Hypothalamus (tissue), 51 donors: ENCODE measurements around the gene VDAC1.
"Not testable (repeated sequence)": the region's sequence is repeated elsewhere in the genome, so short reads cannot be mapped to it uniquely, and the experiment has no call there.

Source experiments
- DNase-seq, 51 donors: peaks; one replicate each; lab custom pipeline; 2025; lab: John Stamatoyannopoulos, UW

The VDAC1 gene

DNA sequence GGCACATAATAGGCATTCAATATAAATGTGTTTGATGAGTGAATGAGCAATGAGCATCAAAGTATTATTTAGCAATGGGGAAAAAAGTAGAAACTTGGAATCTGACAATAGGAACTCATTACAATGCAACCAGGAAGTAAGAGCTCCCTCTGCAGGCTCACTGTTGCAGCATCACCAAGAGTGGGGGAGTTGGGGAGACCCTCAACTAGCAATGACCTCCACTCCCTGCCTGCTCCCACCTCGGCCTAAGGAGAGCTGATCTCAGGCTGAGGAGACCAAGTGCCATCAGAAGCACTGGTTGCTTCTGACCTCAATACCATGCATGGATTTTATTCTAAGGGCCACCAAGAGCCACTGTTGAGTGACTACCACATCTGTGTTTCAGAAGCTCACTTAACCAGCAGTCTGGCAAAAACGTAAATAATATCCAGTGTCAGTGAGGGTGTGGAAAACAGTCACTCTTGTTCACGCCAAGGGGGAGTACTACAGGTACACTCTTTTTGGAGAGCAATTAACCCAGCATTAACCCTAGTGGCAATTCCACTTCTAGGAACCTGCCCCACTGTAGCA, 8.0 kb downstream of the VDAC1 start:
- DNase-seq, result no peak

DNA sequence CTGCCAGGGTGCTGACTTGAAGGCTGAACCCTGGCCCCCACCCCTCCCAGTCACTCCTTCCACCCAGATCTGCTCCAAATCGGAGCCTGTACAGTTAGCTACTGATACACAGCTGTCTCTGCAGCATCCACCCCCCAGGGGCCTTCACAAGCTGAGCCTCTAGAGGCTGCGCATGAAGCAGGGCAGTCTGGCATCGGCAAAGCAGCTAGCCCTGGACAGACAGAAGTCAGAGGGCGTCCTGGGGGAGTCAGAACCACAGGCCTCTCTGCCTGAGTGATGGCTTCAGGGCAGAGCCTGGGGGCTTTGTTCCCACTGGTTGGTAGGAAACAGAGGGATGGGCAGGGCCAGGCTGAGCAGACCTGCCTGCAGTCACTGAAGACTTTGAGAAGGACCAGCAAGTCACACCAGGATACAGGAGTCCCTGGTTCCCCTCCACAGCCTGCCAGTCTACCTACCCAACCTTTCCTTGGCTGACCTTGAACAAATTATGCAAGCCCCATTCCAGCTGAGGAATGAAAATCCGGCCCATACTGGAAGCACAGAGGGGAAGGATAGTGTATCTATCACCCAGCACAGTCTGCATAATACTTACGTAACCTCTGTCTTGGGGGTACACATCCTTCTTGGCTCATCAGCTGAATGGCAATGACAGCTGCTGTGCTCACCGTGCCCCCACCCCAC, 8.8 kb downstream of the VDAC1 start:
- DNase-seq, result no peak

DNA sequence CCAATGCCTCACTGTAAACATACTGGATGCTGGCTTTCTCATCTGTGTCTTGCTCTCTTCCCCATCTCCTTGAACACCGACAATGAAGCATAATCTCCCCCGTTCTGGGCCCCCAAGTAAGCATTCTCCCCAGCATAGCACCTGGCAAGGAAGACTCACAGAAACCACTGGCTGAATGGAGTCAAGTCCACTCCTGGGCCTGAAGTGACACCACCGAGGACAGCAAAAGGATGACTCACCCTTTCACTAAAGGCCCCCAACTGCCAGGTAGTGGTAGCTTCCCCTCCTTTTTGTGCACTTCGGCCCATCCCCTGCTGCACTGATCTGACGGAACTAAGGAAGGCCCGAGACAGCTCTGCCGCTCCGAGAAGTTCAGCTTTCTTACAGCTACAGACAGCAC, 9.4 kb downstream of the VDAC1 start:
- peak in 1 of 51 donors; percentile 18 for DNase-seq

DNA sequence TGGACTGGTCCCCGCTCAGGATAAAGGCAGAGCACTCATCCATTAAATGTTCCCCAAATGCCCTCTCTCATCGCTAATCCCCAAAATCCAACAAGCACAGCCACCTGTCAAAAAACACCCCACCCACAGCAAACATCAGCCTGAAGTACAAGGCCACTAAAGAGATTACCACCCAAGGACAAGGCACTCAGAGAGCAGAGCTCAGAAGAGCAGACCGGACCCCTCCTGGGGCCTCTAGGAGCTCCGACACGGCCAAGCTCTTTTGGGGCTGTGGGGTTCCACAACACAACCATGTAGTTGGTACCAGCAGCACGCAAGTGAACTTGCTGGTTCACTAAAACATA, 9.8 kb downstream of the VDAC1 start:
- DNase-seq, result no peak

DNA sequence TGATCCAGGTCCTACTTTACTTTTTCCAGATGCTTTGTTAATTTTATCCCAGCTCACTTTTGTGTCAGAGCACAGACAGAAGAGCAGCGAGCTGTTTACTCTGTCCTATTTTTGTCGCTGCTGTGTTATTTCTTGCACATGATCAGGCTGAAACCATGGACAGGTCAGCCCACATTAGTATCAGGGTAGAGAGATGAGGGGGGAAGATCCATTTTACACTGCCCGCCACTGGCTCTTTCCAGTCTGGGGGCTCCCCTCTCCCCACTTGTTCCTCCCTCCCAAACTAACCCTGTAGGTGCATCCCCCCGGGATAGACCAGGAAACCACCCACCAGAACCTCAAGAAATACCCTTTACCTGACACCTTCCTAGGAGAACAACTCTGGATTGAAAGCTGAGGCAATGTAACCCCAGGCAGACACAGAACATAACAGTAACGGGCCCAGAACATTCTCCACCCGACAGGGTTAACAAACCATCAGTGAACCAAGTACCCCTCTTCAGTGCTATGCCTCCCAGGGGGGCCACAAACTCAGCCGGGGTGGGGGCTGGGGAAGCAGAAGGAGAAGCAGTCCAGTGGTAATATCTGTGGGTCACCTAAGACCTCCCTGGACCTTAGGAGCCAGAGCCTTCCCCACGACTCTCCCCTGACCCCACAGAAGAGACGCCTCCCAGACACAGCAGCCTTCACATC, 10.3 kb downstream of the VDAC1 start:
- no peak for DNase-seq

DNA sequence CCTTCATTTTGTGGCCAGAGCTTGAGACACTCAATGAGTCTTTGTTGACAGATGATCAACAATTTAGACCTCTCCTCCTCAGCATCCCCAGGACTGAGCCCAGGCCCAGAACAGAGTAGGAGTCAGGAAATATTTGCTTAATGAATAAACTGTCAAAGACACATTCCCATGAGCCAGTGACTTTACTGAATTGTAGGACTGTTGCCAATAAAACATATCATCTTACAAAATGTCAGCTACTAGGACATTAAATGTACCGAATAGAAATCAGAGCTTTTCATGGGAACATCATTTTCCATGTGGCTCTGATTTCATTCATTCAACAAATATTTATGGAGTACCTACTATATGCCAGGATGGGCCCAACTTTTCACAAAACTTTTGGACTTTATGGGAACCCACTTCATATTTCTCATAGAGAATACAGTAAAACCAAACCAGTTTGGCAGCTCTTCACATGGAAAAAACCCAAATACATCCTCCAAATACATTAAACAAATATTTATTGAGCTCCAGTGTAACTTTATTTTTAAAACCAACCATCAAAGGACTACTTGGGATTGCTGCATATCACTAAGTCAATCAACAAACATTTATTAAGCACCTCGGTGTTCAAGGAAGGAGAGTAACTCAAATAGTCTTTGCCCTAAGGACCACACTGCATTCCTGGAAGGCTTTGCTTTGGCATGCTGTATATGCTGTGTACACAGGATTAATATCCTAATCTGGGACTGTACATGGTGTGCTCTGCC, 11.4 kb downstream of the VDAC1 start:
- DNase-seq, result no peak

DNA sequence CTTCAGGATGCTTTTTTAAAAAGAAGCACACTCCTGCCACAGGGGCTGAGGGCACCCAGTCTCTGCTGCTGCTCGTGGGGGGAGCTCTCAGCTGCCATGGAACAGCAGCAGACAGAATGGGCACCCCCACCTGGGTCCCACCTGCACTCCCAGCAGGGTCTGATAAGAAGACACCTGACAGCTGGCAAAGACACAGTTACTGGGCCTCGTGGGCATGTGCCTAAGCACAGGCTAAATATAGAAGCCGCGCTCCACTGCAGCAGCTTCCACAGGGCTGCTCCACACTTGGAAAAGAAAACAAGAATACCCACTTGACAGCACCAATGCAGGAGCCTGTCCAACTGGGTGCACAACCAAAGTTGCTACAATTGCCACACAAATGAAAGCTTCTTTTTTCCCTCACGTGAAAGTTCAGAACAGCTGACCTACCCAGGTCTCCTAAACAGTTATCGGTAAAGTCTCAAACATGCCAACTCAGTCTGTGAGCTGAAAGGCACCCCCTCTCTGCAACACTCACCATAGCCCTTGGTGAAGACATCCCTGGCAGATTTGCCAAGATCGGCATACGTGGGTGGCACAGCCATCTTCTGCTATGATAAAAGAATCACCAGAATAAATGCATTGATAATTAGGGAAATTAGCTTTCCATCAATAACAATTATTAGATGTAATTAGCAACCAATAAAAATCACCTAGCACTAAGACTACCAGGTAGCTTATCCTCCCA, 12.2 kb downstream of the VDAC1 start:
- peak in 3 of 51 donors; percentile 12 to 39 (median 27) for DNase-seq

DNA sequence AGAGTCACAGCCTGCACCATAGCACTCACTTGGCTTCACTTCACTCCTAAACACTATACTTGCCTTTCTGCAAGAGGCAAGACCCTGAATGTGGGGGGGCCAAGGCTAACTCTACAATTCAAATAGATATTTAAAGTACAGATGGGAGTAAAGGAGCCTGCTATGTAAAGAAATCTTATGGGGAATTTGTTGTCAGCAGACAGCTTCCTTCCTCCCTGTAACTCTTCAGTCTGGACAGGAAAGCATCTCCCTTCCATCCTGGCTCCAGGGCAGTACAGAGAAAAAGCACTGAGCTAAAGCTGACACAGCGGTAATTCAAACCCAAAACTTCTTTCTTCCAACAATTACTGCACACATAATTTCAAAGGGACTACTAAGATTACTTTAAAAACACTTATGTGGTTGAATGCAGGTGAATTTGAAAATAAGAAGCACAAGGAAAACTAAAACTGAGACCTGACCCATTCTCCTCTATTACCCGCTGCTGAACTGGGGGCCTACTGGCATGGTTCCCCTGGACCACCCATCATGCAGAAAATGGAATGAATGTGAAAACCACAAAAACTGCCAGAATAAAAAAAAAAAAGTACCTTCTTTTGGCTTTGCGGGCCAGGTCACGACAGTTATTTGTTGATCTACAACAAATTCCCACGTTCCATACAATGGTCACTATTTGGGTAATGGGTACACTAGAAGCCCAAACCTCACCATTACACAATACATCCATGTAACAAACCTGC, 13.4 kb downstream of the VDAC1 start:
- DNase-seq, result no peak

DNA sequence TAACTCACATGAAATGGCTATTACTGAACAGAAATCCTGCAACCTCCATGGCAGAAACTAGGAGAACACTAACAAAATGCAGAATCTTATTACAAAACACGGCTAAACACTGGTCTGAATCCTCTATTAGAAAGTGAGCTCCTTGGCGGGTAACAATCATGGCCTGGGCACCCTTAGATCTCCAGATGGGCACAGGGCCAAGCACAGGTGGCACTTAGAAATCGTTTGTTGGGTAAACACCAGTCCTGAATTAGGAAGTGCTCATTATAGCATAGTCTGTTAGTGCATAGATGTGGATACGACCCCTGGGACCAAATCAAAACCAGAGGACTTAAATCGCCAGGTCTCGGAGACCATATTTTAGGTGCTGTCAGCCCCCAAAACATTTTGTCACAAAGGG, 14.4 kb downstream of the VDAC1 start:
- no peak for DNase-seq

DNA sequence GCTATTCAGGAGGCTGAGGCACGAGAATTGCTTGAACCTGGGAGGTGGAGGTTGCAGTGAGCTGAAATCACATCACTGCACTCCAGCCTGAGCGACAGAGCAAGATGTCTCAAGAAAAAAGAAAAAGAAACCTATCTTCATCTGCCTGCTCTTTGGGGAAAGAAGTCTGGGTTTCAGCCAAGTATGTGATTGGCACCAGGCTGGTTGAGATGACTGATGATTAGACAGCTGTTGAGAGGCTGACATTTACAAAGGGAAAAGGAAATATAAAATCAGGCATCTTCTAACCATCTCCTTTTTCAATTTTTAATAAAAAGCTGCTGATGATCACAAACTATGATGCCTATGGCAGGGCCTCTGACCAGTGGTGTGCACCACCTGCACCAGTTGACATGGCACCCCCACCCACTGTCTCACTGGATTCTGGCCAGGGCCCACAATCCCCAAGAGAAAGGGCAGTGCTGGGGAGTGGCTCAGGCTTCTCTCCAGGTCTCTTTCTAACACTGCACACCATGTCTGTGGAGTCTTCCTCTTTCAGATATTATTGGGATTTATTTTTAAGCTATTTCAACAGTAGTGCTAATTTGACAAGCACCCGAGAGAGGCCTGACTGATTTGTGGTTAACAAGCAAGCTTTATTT, 19.1 kb downstream of the VDAC1 start:
- DNase-seq, result no peak

DNA sequence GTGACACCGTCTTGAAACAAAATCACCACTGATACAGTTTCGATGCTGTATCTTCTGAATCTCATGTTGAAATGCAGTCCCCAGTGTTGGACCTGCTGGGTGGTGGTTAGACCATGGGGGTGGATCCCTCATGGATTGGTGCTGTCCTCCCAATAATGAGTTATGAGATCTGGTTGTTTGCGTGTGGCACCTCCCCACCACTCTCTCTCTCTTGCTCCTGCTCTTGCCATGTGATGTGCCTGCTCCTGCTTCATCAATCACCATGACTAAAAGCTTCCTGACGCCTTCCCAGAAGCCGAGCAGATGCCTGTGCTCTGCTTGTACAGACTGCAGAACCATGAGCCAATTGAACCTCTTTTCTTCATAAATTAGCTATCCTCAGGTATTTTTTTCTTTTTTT, 21.1 kb downstream of the VDAC1 start:
- no peak for DNase-seq

DNA sequence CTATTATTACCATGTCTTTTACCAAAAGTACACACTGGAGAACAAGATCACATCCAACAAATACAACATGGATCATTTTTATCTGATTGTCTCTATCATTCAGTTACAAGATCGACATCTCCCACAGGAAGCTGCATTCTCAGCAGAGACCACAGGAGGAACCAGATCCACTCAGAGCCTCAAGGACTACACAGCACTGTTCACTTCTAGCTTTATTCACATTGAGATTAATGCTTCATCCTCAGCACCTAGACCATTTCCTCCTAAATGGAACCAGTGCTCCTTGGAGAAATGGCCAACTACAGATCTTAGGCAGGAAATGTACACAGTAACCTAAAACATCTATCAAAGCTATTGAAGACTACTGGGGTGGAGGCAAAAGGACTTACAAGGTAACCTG, 23.1 kb downstream of the VDAC1 start:
- no peak for DNase-seq

DNA sequence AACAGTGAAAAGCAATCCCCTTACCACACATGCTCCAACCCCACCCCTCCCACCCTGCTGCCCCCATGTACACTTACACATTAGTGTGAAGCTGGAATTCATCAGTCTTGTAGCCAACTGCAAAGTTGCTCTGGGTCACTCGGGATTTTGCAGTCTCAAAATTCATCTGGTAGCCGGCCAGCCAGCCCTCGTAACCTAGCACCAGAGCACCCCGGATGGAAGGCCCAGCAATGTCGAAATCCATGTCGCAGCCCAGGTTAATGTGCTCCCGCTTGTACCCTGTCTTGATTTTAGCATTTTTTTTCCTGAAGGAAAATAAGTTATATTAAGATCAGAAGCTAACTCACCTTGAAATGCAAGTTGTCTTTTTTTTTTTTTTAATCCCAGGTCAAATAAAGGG, 24.1 kb downstream of the VDAC1 start:
- DNase-seq, result no peak

DNA sequence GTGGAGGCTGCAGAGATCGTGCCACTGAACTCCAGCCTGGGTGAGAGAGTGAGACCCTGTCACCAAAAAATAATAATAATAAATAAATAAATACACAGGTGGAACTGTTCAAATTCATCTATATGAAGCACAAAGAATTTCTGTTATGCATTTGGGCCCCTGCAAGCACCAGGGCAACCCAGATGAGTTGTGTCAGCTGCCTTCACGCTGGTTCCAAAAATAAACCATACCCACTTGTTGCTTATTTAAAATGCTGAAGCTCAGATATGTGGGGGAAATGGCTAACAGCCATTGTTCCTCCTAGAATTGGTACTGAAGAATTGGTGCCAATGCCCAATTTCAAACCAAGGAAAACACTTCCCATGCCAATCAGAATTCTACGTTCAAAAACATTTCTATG, 25.8 kb downstream of the VDAC1 start:
- DNase-seq, result no peak

DNA sequence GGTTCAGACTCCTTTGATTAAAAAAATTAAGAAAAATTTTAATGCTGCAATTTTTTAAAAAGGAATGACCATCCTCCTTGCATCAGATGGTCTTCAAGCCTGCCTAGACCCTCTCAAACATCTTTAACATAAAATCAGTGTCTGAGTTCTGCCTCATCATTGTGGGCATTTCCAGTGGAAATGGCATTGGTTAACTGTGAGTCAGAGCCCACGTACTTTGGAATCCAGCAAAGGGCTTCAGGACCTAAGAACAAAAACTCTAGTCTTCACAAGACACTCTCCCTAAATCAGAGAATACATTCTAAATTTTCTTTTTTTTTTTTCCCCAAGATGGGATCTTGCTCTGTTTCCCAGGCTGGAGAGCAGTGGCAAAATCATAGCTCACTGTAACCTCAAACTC, 26.9 kb downstream of the VDAC1 start:
- DNase-seq, result no peak

DNA sequence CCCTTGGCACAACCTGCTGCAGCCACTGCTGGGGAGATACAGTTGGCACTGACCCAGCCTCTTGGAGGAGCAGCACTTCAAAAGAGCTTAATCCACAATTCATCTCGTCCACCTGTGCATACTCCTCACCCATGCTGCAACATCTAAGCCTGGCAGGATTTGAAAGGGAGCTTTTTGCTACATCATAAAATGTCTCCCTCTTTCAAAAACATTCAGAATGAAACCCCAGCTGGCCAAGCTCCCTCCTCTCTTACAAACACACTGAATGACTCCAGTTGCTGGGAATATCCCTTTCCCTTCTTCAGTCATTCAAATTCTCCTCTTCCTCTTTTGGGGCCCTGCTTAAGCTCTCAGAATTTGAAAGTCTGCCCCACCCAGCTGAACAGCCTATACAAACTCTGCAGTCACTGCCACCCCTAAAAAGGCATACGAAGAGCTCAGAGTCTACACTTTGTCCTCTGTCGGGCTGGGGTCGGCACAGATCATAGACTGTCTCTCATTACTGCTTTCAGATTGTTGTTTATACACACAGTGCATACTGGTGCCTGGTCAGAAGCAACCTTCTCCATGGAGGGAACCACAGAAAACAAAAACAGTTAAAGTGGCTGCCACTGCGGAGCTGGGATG, 27.5 kb downstream of the VDAC1 start:
- DNase-seq, result peak in 1 of 51 donors; percentile 30

DNA sequence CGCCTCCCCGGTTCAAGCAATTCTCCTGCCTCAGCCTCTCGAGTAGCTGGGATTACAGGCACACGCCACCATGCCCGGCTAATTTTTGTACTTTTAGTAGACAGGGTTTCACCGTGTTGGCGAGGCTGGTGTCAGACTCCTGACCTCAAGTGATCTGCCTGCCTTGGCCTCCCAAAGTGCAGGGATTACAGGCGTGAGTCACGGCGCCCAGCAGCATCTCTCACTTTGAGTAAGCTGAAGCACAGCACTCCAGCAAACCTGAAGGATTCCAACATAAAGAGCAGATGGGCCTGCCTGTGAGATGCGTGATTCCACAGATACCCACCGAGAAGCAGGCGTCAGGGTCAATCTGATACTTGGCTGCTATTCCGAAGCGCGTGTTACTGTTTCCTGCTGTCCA, 29.2 kb downstream of the VDAC1 start:
- DNase-seq, result not testable (repeated sequence)

DNA sequence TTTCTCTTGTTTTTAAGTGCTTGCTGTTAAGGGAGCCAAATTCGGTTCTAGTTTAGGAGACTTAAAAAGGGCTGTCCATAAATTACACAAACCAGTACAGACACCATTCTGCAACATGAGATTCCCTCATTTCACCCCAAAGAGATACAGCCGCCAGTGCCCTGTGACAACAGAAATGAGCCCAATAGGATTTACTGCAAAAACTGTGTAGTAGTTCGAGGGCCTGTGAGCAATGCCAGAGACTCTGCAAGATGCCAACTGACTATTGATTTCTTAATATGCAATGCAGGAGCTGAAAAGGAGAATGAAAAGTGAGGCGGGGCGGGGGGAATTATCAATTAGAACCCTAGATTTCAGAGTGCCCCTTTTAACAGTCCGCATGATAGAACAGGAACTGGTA, 30.6 kb downstream of the VDAC1 start:
- DNase-seq, result no peak

DNA sequence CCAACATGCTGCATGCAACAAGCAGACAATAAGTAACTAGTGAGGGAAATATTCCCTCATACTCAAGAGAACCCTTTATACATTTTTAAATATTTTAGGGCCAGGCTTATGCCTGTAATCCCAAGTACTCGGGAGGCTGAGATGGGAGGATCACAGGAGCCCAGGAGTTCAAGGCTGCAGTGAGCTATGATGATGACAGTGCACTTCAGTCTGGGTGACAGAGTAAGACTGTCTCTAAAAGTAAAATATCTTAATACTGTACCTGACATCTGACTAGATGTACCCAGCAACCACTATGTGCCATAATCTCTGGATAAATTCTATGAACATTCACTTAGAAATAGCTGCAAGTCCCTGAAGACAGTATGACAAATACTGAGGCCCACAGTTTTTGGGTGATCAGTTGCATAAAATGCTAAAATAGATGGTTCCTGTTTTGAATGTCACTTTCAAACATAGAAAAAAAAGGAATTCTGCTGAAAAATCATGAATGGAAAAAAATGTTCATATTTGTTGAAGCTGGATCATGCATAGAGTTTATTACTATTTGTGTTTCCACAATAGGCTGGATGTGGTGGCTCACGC, 34.4 kb downstream of the VDAC1 start:
- DNase-seq, result no peak
